ENCODE data around the gene STARD5. TPM values are rescaled to one million over a fixed set of nuclear protein-coding genes. Genes with fewer than 3 reads are reported as not detected.

STARD5 gene
- total RNA-seq, 2 donors from 2014 or later = 7.3 to 14.9 TPM

GRCh38 chr15:81312790-81313543 is 11.0 kb downstream of the STARD5 start:
- Histone ChIP-seq H3K9me3 (no peaks in the 10 kb centered on the region), H3K27me3 (replicated peaks; ENCODE audit: insufficient read depth) (no peaks in the 10 kb centered on the region), H3K4me3 (no peak overlapping the region), H3K27ac (peak overlapping the region; percentile 59 to 65), H3K36me3 (peaks cover 5% of the 10 kb centered on the region), H3K4me1 (ENCODE audit: control insufficient read depth in 1 of 2, low read depth in 2 of 2) (peaks cover 5 to 25% of the 10 kb centered on the region in 2 donors)
- no peak for TF ChIP-seq CTCF (IDR thresholded peaks at IDR 0.05)
- ATAC-seq (ENCODE audit: insufficient number of reproducible peaks, low FRiP score, low read depth) (peak; percentile 94), DNase-seq (ENCODE audit: low spot score) (peak; percentile 84)

DNA sequence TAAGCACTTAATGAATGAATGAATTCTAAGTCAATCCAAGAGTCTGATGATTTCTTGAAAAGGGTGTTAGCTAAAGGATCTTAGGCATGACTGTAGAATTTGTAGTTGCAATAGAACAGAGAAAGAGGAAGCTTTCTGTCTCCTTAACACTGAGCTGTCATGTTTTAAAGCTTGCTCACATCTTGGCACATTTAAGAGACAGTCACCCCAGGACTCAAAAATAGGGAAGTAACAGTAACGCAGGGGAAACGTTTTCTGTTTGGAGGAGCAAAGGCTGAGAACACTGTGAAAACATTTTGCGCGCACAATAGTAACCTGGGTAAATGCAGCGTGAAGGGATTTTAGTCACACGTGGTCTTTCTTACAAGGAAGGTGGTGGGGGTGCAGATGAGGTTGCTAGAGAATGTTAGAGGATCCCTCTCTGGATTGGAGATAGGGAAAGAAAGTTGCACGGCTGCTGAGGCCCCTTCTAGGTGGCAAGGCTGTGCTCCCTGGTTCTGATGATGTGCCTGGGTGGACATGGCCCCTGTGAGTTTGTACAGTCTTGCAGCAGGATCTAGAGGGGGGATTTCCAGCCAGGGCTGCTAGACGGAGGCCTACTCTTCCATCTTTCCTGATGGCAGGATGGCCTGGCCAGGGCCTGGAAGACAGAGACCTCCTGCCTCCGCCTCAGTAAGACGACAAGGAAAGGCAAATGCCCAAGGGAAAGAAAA is 12.0 kb downstream of the STARD5 start:
- no peak for ATAC-seq (ENCODE audit: insufficient number of reproducible peaks, low FRiP score, low read depth)
- H3K36me3 ChIP-seq = no peaks in the 10 kb centered on the region
- no peaks in the 10 kb centered on the region for H3K9me3 ChIP-seq
- no peak for TF ChIP-seq CTCF (IDR thresholded peaks at IDR 0.05)
- DNase-seq (ENCODE audit: low spot score) = no peak
- H3K27ac ChIP-seq = peak overlapping the region; percentile 59 to 65
- H3K4me1 ChIP-seq (ENCODE audit: control insufficient read depth in 1 of 2, low read depth in 2 of 2) = peaks cover 5 to 25% of the 10 kb centered on the region in 2 donors
- no peak overlapping the region for H3K4me3 ChIP-seq
- H3K27me3 ChIP-seq (replicated peaks; ENCODE audit: insufficient read depth) = no peaks in the 10 kb centered on the region

- H3K4me3 ChIP-seq = no peak overlapping the region
- DNase-seq (ENCODE audit: low spot score) = no peak
- H3K9me3 ChIP-seq = no peaks in the 10 kb centered on the region
- ATAC-seq (ENCODE audit: insufficient number of reproducible peaks, low FRiP score, low read depth) = no peak
- TF ChIP-seq CTCF (IDR thresholded peaks at IDR 0.05) = no peak
- H3K27ac ChIP-seq = no peak overlapping the region
- H3K36me3 ChIP-seq = no peaks in the 10 kb centered on the region
- H3K4me1 ChIP-seq (ENCODE audit: control insufficient read depth in 1 of 2, low read depth in 2 of 2) = peaks cover 5 to 25% of the 10 kb centered on the region in 2 donors
- no peaks in the 10 kb centered on the region for H3K27me3 ChIP-seq (replicated peaks; ENCODE audit: insufficient read depth)
Observed at GRCh38 chr15:81310480-81310879, 13.5 kb downstream of the STARD5 start.

DNA sequence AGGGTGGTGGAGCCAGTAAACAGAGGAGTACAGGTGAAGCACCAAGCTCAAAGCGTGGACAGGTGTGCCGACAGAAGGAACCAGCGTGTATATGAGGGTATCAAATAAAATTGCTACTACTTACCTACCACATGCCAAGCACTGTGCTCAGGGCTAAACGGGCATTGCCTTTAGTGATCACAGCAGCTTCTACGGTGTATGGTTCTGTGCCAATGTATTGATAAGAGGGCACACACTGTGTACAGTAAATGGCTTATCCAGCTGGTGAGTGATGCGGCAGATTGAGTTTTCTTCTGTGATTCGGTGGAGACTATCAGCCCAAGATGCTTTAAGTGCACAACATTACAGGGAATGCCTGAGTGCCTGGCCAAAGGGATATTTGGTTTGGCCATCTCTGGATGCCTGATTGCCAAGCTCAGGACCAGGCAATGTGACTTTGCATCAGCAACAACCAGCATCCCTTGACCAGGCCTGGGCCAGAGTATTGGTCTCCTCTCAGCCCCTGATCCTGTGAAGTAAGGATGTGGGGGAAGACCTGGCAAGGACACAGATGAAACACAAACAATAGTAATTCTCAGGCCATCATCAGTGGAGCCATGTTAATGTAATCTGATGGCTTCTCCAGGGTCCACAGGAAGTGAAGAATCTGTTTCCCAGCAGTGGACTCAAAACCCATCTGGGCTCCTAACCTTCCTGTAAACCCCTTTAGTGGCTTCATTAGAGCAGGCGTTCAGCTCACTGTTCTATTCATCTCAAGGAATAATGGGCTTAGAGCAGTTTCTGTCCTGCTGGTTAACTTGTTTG is 14.1 kb downstream of the STARD5 start:
- ATAC-seq (ENCODE audit: insufficient number of reproducible peaks, low FRiP score, low read depth) (no peak), DNase-seq (ENCODE audit: low spot score) (no peak)
- peaks cover 5 to 25% of the 10 kb centered on the region in 2 donors for H3K4me1 ChIP-seq (ENCODE audit: control insufficient read depth in 1 of 2, low read depth in 2 of 2)
- TF ChIP-seq CTCF (IDR thresholded peaks at IDR 0.05) = no peak
- no peaks in the 10 kb centered on the region for H3K36me3 ChIP-seq
- H3K27me3 ChIP-seq (replicated peaks; ENCODE audit: insufficient read depth) = no peaks in the 10 kb centered on the region
- no peaks in the 10 kb centered on the region for H3K9me3 ChIP-seq
- no peak overlapping the region for H3K4me3 ChIP-seq
- no peak overlapping the region for H3K27ac ChIP-seq

- Histone ChIP-seq H3K4me1 (ENCODE audit: control insufficient read depth in 1 of 2, low read depth in 2 of 2) (peaks cover 7 to 21% of the 10 kb centered on the region in 2 donors), H3K4me3 (no peak overlapping the region), H3K27ac (no peak overlapping the region), H3K36me3 (no peaks in the 10 kb centered on the region), H3K27me3 (replicated peaks; ENCODE audit: insufficient read depth) (no peaks in the 10 kb centered on the region), H3K9me3 (no peaks in the 10 kb centered on the region)
- ATAC-seq (ENCODE audit: insufficient number of reproducible peaks, low FRiP score, low read depth) = no peak
- TF ChIP-seq CTCF (IDR thresholded peaks at IDR 0.05) = no peak
- no peak for DNase-seq (ENCODE audit: low spot score)
Observed at GRCh38 chr15:81308260-81308659, 15.7 kb downstream of the STARD5 start.

Measured in thoracic aorta (tissue), 2 donors.